GM12801 (cell line): ENCODE measurements around the gene CMTR2.

Experiments used
- CTCF ChIP-seq: IDR thresholded peaks from one replicate; pipeline ENCODE4 v1.5.1; 2011; ENCODE audit warnings: control low read depth; ENCODE audit not compliant: insufficient read length; ENCODE audit errors: extremely low read depth

CMTR2 gene

GRCh38 chr16:71242036-71242435, 47.2 kb downstream of the CMTR2 start:
- no peak for TF ChIP-seq CTCF
